Loucy (cell line): ENCODE measurements around the gene GRID2.

ENCODE experiments used
- H2AFZ ChIP-seq: fragments of 200-600 bp; sonication (generic); 2 replicates; pipeline ENCODE4 v1.6.0; 2016; ENCODE audit warnings: antibody characterized with exemption, mild to moderate bottlenecking, low read length, moderate library complexity
- H3F3A ChIP-seq: fragments of 200-600 bp; 2 replicates; pipeline ENCODE4 v1.6.0; 2016; ENCODE audit warnings: antibody characterized with exemption, low read depth, mild to moderate bottlenecking
- H3K27me3 ChIP-seq: fragments of 200-600 bp; sonication (generic); 2 replicates; pipeline ENCODE4 v1.6.1; 2014; ENCODE audit warnings: low read length, mild to moderate bottlenecking; ENCODE audit not compliant: insufficient read depth, poor library complexity, severe bottlenecking
- H3K36me3 ChIP-seq: fragments of 200-600 bp; sonication (generic); 2 replicates; pipeline ENCODE4 v1.6.1; 2016; ENCODE audit warnings: low read length; ENCODE audit not compliant: insufficient read depth
- H3K4me1 ChIP-seq: fragments of 200-600 bp; sonication (generic); 2 replicates; pipeline ENCODE4 v1.5.1; 2014; ENCODE audit warnings: low read length, mild to moderate bottlenecking; ENCODE audit not compliant: insufficient read depth, poor library complexity, severe bottlenecking
- H3K4me2 ChIP-seq: fragments of 200-600 bp; sonication (generic); 2 replicates; pipeline ENCODE4 v1.6.0; 2014; ENCODE audit warnings: antibody characterized with exemption, low read length, low read depth, mild to moderate bottlenecking; ENCODE audit not compliant: poor library complexity, severe bottlenecking
- H3K4me3 ChIP-seq: fragments of 200-600 bp; sonication (generic); 2 replicates; pipeline ENCODE4 v1.5.1; 2014; ENCODE audit warnings: low read length, mild to moderate bottlenecking, mixed read lengths; ENCODE audit not compliant: poor library complexity, severe bottlenecking
- H3K79me2 ChIP-seq: fragments of 200-600 bp; sonication (generic); 2 replicates; pipeline ENCODE4 v1.6.1; 2014; ENCODE audit warnings: low read length; ENCODE audit not compliant: insufficient read depth
- H3K9ac ChIP-seq: fragments of 200-600 bp; sonication (generic); 2 replicates; pipeline ENCODE4 v1.6.0; 2014; ENCODE audit warnings: mild to moderate bottlenecking, low read depth, low read length, moderate library complexity; ENCODE audit not compliant: poor library complexity, severe bottlenecking
- H3K9me2 ChIP-seq: fragments of 200-600 bp; sonication (generic); replicated peaks from 2 replicates; pipeline ENCODE4 v1.6.1; 2016; ENCODE audit warnings: low read depth, low read length, mixed read lengths
- H3K9me3 ChIP-seq: fragments of 200-600 bp; sonication (generic); 2 replicates; pipeline ENCODE4 v1.6.1; 2014; ENCODE audit warnings: mild to moderate bottlenecking, antibody characterized with exemption, low read length, low read depth; ENCODE audit not compliant: insufficient read depth
- H4K20me1 ChIP-seq: fragments of 200-600 bp; sonication (generic); 2 replicates; pipeline ENCODE4 v1.6.0; 2014; ENCODE audit warnings: antibody characterized with exemption, low read length, mild to moderate bottlenecking; ENCODE audit not compliant: insufficient read depth, poor library complexity, severe bottlenecking
- EZH2phosphoT487 ChIP-seq: fragments of 200-600 bp; IDR thresholded peaks from 2 replicates; pipeline ENCODE4 v1.6.1; 2018; ENCODE audit warnings: antibody characterized with exemption, mild to moderate bottlenecking, moderate library complexity, borderline replicate concordance
- TF ChIP-seq, protein P1 (sequence below): fragments of 200-600 bp; sonication (generic); conservative IDR thresholded peaks from 2 replicates; pipeline ENCODE4 v1.5.1; 2014; ENCODE audit warnings: mild to moderate bottlenecking, antibody characterized with exemption, low read length

GRID2 gene

DNA sequence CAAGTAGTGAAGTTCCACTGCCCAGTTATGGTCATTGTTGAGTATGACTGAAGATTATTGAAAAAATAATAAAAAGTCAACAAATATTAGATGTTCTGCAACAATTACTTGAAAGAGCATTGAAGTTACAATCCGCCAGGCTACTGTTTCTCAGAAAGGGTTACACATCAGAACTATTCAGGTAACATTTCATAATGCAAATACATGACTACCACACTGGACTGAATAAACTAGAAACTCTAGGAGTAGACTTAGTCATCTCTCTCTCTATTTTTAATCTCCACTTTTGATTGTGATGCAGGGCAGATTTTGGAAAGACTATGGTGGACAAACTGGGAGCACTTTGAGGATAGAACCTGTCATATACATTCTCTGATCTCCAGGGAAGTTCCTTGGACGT, 776.5 kb downstream of the GRID2 start:
- H3K9ac ChIP-seq = no peak overlapping the region
- no peaks in the 10 kb centered on the region for H3K79me2 ChIP-seq
- H3K27me3 ChIP-seq = no peaks in the 10 kb centered on the region
- TF ChIP-seq, protein P1, sequence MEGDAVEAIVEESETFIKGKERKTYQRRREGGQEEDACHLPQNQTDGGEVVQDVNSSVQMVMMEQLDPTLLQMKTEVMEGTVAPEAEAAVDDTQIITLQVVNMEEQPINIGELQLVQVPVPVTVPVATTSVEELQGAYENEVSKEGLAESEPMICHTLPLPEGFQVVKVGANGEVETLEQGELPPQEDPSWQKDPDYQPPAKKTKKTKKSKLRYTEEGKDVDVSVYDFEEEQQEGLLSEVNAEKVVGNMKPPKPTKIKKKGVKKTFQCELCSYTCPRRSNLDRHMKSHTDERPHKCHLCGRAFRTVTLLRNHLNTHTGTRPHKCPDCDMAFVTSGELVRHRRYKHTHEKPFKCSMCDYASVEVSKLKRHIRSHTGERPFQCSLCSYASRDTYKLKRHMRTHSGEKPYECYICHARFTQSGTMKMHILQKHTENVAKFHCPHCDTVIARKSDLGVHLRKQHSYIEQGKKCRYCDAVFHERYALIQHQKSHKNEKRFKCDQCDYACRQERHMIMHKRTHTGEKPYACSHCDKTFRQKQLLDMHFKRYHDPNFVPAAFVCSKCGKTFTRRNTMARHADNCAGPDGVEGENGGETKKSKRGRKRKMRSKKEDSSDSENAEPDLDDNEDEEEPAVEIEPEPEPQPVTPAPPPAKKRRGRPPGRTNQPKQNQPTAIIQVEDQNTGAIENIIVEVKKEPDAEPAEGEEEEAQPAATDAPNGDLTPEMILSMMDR = no peak
- no peak for TF ChIP-seq EZH2phosphoT487
- H3K4me2 ChIP-seq = no peak overlapping the region
- H4K20me1 ChIP-seq = no peaks in the 10 kb centered on the region
- H3K36me3 ChIP-seq = no peaks in the 10 kb centered on the region
- H3F3A ChIP-seq = no peaks in the 10 kb centered on the region
- H3K4me1 ChIP-seq = no peaks in the 10 kb centered on the region
- no peak overlapping the region for H2AFZ ChIP-seq
- H3K9me2 ChIP-seq = no peaks in the 10 kb centered on the region
- H3K4me3 ChIP-seq = no peak overlapping the region
- no peaks in the 10 kb centered on the region for H3K9me3 ChIP-seq

- Histone ChIP-seq H3K27me3 (no peaks in the 10 kb centered on the region), H3K79me2 (no peaks in the 10 kb centered on the region), H3K4me3 (no peak overlapping the region), H3K9me2 (no peaks in the 10 kb centered on the region), H2AFZ (no peak overlapping the region), H3F3A (no peaks in the 10 kb centered on the region), H3K36me3 (no peaks in the 10 kb centered on the region), H3K4me1 (no peaks in the 10 kb centered on the region), H3K4me2 (no peak overlapping the region), H3K9ac (no peak overlapping the region), H3K9me3 (no peaks in the 10 kb centered on the region), H4K20me1 (no peaks in the 10 kb centered on the region)
- TF ChIP-seq, protein P1 = no peak
- TF ChIP-seq EZH2phosphoT487 = no peak
Observed at GRCh38 chr4:93084599-93085305, 781.0 kb downstream of the GRID2 start.

- H3K9me3 ChIP-seq = no peaks in the 10 kb centered on the region
- H3K9me2 ChIP-seq = no peaks in the 10 kb centered on the region
- no peaks in the 10 kb centered on the region for H4K20me1 ChIP-seq
- no peaks in the 10 kb centered on the region for H3K79me2 ChIP-seq
- H3K9ac ChIP-seq = no peak overlapping the region
- H3F3A ChIP-seq = no peaks in the 10 kb centered on the region
- H3K4me2 ChIP-seq = no peak overlapping the region
- H3K4me1 ChIP-seq = no peaks in the 10 kb centered on the region
- no peaks in the 10 kb centered on the region for H3K36me3 ChIP-seq
- no peaks in the 10 kb centered on the region for H3K27me3 ChIP-seq
- TF ChIP-seq, protein P1 = no peak
- TF ChIP-seq EZH2phosphoT487 = no peak
- no peak overlapping the region for H2AFZ ChIP-seq
- no peak overlapping the region for H3K4me3 ChIP-seq
Observed at GRCh38 chr4:93086356-93086755, 782.6 kb downstream of the GRID2 start.
